HG02885 (cell line): ENCODE data around the gene PDZD7.

Experiments
- ATAC-seq: cut with Tn5 transposase; IDR thresholded peaks from one replicate; pipeline ENCODE4 v1.9.1; 2021; ENCODE audit warnings: mild to moderate bottlenecking; ENCODE audit not compliant: unreplicated experiment, poor library complexity

The PDZD7 gene

DNA sequence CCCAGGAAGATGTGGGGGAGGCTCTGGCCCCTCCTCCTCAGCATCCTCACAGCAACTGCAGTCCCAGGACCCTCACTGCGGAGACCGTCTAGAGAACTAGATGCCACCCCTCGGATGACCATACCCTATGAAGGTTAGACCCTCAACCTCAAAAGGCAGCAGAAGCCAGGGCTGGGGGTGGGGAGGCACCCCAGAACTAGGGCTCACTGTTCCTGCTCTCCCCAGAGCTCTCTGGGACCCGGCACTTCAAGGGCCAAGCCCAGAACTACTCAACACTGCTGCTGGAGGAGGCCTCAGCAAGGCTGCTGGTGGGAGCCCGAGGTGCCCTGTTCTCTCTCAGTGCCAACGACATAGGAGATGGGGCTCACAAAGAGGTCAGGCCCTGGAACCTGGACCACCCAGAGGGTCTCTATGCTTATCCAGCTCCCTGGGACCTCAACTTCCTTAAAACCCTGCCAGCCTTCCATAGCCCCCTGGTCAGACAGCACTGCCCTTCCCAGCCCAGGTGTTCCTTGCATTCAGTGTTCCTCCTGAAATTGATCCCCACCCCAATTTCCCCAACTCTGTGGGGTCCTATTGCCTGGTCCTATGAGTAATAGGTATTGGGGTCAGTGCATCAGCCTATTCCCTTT is 57.9 kb downstream of the PDZD7 start:
- ATAC-seq: no peak

GRCh38 chr10:100972115-100972903 is 58.6 kb downstream of the PDZD7 start:
- no peak for ATAC-seq

- ATAC-seq: no peak
Measured at GRCh38 chr10:100970914-100971811, 59.8 kb downstream of the PDZD7 start.

- ATAC-seq: no peak
Measured at GRCh38 chr10:100970076-100970913, 60.6 kb downstream of the PDZD7 start.

DNA sequence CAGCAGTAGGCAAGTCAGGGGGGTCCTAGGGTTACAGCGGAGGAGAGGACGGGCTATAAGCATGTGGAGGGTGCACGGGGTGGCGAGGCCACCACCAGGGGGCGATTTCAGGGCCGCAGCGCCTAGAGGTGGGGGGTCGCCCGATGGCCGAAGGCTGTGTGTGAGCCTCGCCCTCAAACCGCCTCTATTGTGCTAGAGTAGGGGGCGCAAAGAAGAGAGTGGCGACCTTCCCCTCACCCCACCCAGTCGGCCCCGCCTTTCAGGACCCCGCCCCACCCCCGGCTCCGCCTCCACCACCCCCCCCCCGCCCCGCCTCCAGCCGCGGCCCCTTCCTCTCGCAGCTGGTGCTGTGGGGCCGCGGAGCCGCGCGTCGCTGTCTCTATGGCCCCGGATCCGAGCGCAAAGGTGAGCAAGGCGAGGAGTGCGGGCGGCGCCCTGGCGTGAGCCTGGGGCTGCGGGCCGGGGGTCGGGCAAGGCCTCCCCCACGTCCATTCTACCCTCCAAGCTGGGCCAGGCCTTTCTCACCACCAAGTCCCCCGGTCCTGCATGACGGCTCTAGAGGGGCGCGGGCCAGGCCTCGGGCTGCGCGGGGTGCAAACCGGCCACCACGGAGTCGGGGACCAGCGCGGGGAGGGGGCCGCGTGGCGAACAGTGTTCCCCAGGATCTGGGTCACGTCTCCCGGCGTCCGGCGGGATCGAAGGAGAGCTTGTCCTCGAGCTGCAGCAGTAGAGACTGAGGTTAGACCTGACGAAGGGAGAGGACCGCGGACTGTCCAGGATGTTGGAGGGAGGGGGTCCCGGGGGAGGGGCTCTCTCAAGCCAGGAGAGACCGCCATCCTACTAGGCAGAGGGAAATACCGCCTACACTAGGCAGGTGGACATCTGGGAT is 61.5 kb downstream of the PDZD7 start, which contains the start of gene SEMA4G:
SEMA4G (plus strand) TSS at position 318 of the 889 bp plus-strand sequence. CDS start 3,409 bp downstream, outside the sequence.
- no peak for ATAC-seq

GRCh38 chr10:100968863-100969186 is 62.1 kb downstream of the PDZD7 start:
- ATAC-seq: no peak

GRCh38 chr10:100968062-100968736 is 62.7 kb downstream of the PDZD7 start:
- no peak for ATAC-seq

DNA sequence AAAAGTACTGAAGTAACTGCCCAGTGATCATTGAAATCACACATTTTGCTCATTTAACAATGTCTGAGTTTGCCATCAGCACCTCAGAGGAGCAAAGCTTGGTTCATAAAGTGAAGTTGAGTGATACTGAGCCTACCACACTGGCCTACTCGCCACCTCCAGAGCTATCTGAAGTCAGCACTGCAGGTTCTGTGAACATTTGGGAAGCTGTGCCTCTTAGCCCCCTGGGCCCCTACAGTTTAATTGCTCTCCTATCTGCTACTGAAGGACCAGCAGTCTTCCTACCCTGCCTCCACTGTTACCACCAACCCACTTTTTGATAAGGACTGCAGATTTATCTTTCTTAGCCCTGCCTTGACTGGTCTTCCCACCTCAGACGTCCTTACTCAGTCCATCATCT is 63.6 kb downstream of the PDZD7 start:
- ATAC-seq: no peak

GRCh38 chr10:100966887-100967286 is 64.0 kb downstream of the PDZD7 start:
- ATAC-seq: no peak

GRCh38 chr10:100965820-100966219 is 65.1 kb downstream of the PDZD7 start:
- no peak for ATAC-seq

DNA sequence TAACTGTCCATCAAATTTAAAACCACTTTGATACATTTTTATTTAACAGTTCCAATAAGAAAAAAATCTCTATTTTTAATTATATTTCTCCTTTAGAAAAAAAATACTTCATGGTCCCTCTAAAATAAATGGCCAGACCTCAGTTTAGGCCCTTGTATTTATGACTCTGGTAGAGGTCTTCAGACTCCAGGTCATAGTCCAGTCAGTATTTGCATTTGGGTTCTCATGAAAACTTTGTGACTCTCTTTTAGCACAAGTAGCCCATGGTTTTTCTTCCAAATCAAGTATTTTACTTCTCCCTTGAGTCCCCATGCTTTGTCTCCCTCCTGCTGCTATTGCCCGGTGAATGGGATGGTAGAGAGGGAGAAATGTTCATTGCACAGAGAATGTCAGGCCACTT is 67.1 kb downstream of the PDZD7 start:
- ATAC-seq: no peak

GRCh38 chr10:100962351-100963080 is 68.4 kb downstream of the PDZD7 start:
- ATAC-seq: no peak

DNA sequence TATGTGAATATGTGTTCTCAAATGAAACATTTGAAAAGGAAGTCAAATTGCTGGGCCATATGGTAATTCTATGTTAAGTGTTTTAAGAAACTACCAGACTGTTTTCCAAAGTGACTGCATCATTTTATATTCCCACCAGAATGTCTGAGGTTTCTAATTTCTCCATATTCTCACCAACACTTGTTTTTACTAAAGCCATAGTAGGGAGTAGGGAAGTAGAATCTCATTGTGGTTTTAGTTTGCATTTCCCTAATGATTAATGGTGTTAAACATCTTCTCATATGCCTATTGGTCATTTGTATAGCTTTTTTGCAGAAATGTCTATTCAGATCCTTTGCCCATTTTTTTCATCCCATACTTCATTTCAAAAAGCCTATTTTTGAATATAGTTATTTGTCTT is 70.7 kb downstream of the PDZD7 start:
- no peak for ATAC-seq
